Gastrocnemius medialis (tissue), 4 donors: Measurements from ENCODE around the gene MAD1L1.

Experiments used
- CTCF ChIP-seq, 5 experiments: fragments of 450-650 bp in 3 of 5; fragments of 200-600 bp in 2 of 5; sonication (generic) in 2 of 5; IDR thresholded peaks in 4 of 5; conservative IDR thresholded peaks in 1 of 5; 1 replicate in 4 of 5; 2 replicates in 1 of 5; pipeline ENCODE4 v1.5.1; 2016 to 2019; ENCODE audit warnings: antibody characterized with exemption in 5 of 5, mild to moderate bottlenecking in 3 of 5, moderate library complexity in 3 of 5
- POLR2A ChIP-seq, 2 donors: fragments of 450-650 bp; IDR thresholded peaks; one replicate each; pipeline ENCODE4 v1.6.1; 2017; ENCODE audit warnings: antibody characterized with exemption in 2 of 2, mild to moderate bottlenecking in 2 of 2, moderate library complexity in 2 of 2

DNA sequence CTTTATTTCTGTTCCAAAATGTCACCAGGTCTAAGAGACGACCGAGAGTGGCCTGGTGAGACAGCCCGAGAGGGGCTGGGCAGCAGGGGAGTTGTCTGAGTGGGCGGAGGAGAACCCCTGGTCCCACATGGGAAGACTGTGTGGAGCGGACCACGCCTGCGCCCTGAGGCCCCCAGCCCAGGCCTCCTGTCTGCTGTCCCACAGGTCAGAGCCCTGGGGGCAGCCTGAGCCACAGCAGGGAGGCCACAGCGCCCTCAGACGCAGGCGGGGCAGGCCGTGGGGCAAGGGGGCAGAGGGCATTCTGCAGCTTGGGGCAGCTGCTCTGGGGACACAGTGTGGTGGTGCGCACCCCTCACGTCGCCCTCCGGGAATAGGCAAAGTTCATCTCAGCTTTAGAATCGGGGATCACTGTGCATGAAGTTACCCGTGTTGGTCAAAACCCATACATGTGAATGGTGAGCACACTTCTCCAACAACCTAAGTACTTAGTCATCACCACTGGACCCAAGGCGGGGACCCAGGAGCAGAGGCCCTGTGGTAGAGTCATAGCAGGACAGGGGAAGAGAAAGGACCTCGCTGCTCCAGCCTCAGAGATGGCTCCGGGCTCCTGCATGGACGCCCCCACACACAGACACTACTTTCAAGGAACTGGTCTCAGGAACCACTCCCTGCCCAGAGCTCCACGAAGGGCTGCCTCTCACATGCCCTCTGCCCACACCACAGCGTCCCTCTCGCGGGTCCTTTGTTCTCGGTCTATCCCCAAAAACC, 348.0 kb downstream of the MAD1L1 start:
- TF ChIP-seq CTCF (IDR thresholded peaks at IDR 0.05 in 4 of 5, conservative IDR thresholded peaks at IDR 0.05 in 1 of 5): no peak
- no peak for TF ChIP-seq POLR2A (IDR thresholded peaks at IDR 0.05)
